Hindlimb muscle (tissue), 1 donor: ENCODE results near the gene TAS2R41. TPM values are rescaled to one million over a fixed set of nuclear protein-coding genes. Genes with fewer than 3 reads are reported as not detected.
"Not testable (repeated sequence)": the region's sequence is repeated elsewhere in the genome, so short reads cannot be mapped to it uniquely, and the experiment has no call there.

Experiments used
- DNase-seq: peaks from one replicate; pipeline ENCODE4 v3.0.0-alpha.2; 2013
- polyA plus RNA-seq: library from polyadenylated mRNA; unstranded; fragments of 120-200 nt; gene quantifications from one replicate; pipeline ENCODE4 v1.2.1, GENCODE V29; 2013; ENCODE audit not compliant: insufficient read length

TAS2R41 gene
- polyA plus RNA-seq, 1 donor: not detected

- peak; percentile 65 for DNase-seq
Observed at GRCh38 chr7:143519411-143520131, 41.9 kb downstream of the TAS2R41 start.

DNA sequence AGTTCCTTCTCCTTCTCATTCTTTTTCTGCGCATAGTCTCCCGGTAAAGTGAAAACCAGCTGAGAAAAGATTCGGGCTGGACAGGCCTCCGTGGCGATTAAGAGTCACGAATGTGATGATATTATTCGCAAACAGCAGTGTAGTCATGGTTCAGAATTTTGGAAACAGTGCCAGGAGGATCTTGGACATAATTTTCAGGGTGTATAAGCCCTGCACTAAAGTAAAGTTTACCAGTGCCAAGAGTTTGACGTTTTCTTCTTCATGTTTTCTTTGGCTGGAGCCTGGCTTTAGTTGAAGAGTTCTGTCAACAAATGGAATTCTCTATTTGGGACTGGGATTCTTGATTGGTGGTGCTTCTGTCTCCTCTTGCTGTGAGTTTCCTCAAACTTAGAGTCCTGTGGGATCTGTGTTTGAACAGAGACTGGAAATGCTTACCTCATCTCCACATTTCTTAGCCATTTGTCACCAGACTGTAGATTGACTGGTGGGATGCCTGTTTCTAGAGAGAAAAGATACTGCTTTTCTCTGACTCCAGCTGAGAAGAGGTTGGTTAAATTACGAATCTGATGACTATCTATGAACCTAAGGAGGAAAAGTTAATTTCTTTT lies 44.7 kb downstream of the TAS2R41 start:
- DNase-seq: not testable (repeated sequence)

Other genes with a start within 250 kb of the TAS2R41 start
- 81.9 TPM for gene GSTK1, start 214.4 kb upstream of the TAS2R41 start, polyA plus RNA-seq
- gene TMEM139, start 192.9 kb upstream of the TAS2R41 start, polyA plus RNA-seq: 0.98 TPM
- 25.4 TPM for gene CASP2, start 189.5 kb upstream of the TAS2R41 start, polyA plus RNA-seq
- 2.5 TPM for gene CLCN1, start 161.8 kb upstream of the TAS2R41 start, polyA plus RNA-seq
- gene FAM131B, start 115.2 kb upstream of the TAS2R41 start, polyA plus RNA-seq: 1.8 TPM
- gene ZYX, start 96.5 kb upstream of the TAS2R41 start, polyA plus RNA-seq: 259 TPM
- 5.8 TPM for gene EPHA1, start 69.0 kb upstream of the TAS2R41 start, polyA plus RNA-seq
- not detected for gene TAS2R60, start 34.4 kb upstream of the TAS2R41 start, polyA plus RNA-seq
- gene CTAGE15, start 93.9 kb downstream of the TAS2R41 start, polyA plus RNA-seq: not detected
- 22.4 TPM for gene TCAF2, start 143.1 kb downstream of the TAS2R41 start, polyA plus RNA-seq